ENCODE data around the gene INTS3.

Gene INTS3

DNA sequence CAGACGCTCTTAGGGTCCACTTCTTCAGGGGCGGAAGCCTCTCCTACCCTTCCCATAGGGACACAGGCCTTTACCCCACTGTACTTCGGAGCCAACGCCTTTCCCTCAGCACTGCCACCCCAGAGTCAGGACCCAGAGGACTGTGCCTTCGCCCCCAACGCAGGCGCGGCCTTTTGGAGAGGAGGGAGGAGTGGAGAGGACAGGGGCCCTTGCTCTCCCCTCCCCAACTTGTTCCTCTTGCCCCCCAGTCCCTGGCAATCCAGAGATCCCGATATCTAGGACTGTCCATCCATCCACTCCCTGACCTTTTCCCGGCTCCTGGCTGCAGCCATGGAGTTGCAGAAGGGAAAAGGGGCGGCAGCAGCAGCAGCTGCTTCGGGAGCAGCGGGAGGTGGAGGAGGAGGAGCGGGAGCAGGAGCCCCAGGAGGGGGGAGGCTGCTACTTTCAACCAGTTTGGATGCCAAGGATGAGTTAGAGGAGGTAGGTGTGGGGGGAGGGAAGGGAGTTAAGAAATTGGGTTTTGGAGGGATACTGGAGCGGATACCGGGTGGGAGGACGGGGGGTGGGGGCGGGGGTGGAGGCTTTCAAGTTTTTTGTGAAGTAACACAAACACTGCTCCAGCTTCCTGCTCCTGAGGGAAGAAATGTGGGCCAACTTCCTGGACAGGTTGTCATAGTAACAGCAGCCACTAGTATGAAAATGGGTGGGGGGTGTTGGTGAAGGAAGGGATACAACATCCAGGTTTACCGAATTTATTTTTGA lies 636 bp downstream of the INTS3 start (continued):
- TF ChIP-seq, protein P1, sequence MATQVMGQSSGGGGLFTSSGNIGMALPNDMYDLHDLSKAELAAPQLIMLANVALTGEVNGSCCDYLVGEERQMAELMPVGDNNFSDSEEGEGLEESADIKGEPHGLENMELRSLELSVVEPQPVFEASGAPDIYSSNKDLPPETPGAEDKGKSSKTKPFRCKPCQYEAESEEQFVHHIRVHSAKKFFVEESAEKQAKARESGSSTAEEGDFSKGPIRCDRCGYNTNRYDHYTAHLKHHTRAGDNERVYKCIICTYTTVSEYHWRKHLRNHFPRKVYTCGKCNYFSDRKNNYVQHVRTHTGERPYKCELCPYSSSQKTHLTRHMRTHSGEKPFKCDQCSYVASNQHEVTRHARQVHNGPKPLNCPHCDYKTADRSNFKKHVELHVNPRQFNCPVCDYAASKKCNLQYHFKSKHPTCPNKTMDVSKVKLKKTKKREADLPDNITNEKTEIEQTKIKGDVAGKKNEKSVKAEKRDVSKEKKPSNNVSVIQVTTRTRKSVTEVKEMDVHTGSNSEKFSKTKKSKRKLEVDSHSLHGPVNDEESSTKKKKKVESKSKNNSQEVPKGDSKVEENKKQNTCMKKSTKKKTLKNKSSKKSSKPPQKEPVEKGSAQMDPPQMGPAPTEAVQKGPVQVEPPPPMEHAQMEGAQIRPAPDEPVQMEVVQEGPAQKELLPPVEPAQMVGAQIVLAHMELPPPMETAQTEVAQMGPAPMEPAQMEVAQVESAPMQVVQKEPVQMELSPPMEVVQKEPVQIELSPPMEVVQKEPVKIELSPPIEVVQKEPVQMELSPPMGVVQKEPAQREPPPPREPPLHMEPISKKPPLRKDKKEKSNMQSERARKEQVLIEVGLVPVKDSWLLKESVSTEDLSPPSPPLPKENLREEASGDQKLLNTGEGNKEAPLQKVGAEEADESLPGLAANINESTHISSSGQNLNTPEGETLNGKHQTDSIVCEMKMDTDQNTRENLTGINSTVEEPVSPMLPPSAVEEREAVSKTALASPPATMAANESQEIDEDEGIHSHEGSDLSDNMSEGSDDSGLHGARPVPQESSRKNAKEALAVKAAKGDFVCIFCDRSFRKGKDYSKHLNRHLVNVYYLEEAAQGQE (tag by site-specific recombination; IDR thresholded peaks at IDR 0.05): 0 out of 2 replicates have a peak, but pooled peaks have one; percentile 23
- TF ChIP-seq ZNF394 (tag by site-specific recombination; IDR thresholded peaks at IDR 0.05; ENCODE audit: borderline replicate concordance): peak; percentile 99
- TF ChIP-seq, protein P2, sequence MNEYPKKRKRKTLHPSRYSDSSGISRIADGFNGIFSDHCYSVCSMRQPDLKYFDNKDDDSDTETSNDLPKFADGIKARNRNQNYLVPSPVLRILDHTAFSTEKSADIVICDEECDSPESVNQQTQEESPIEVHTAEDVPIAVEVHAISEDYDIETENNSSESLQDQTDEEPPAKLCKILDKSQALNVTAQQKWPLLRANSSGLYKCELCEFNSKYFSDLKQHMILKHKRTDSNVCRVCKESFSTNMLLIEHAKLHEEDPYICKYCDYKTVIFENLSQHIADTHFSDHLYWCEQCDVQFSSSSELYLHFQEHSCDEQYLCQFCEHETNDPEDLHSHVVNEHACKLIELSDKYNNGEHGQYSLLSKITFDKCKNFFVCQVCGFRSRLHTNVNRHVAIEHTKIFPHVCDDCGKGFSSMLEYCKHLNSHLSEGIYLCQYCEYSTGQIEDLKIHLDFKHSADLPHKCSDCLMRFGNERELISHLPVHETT (tag by site-specific recombination; IDR thresholded peaks at IDR 0.05): 0 out of 2 replicates have a peak, but pooled peaks have one; percentile 7
- no peak for TF ChIP-seq MYNN (tag by site-specific recombination; IDR thresholded peaks at IDR 0.05; ENCODE audit: borderline replicate concordance)
- TF ChIP-seq KLF16 (tag by site-specific recombination; IDR thresholded peaks at IDR 0.05): peak; percentile 57; the same call in 1 of the 2 replicates
- TF ChIP-seq, protein P3, sequence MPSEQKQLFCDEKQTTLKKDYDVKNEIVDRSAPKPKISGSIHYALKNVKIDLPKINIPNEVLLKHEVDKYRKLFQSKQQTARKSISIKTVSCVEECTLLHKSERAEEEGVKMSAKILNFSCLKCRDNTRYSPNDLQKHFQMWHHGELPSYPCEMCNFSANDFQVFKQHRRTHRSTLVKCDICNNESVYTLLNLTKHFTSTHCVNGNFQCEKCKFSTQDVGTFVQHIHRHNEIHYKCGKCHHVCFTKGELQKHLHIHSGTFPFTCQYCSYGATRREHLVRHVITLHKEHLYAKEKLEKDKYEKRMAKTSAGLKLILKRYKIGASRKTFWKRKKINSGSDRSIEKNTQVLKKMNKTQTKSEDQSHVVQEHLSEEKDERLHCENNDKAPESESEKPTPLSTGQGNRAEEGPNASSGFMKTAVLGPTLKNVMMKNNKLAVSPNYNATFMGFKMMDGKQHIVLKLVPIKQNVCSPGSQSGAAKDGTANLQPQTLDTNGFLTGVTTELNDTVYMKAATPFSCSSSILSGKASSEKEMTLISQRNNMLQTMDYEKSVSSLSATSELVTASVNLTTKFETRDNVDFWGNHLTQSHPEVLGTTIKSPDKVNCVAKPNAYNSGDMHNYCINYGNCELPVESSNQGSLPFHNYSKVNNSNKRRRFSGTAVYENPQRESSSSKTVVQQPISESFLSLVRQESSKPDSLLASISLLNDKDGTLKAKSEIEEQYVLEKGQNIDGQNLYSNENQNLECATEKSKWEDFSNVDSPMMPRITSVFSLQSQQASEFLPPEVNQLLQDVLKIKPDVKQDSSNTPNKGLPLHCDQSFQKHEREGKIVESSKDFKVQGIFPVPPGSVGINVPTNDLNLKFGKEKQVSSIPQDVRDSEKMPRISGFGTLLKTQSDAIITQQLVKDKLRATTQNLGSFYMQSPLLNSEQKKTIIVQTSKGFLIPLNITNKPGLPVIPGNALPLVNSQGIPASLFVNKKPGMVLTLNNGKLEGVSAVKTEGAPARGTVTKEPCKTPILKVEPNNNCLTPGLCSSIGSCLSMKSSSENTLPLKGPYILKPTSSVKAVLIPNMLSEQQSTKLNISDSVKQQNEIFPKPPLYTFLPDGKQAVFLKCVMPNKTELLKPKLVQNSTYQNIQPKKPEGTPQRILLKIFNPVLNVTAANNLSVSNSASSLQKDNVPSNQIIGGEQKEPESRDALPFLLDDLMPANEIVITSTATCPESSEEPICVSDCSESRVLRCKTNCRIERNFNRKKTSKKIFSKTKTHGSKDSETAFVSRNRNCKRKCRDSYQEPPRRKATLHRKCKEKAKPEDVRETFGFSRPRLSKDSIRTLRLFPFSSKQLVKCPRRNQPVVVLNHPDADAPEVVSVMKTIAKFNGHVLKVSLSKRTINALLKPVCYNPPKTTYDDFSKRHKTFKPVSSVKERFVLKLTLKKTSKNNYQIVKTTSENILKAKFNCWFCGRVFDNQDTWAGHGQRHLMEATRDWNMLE (tag by site-specific recombination; conservative IDR thresholded peaks at IDR 0.05; ENCODE audit: low read depth): no peak
- TF ChIP-seq GLIS2 (tag by site-specific recombination; IDR thresholded peaks at IDR 0.05): peak; percentile 38
- TF ChIP-seq, protein P4, sequence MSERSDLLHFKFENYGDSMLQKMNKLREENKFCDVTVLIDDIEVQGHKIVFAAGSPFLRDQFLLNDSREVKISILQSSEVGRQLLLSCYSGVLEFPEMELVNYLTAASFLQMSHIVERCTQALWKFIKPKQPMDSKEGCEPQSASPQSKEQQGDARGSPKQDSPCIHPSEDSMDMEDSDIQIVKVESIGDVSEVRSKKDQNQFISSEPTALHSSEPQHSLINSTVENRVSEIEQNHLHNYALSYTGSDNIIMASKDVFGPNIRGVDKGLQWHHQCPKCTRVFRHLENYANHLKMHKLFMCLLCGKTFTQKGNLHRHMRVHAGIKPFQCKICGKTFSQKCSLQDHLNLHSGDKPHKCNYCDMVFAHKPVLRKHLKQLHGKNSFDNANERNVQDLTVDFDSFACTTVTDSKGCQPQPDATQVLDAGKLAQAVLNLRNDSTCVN (tag by site-specific recombination; optimal IDR thresholded peaks at IDR 0.05): no peak
- TF ChIP-seq IKZF3 (tag by site-specific recombination; IDR thresholded peaks at IDR 0.05): peak; percentile 90
- 0 out of 2 replicates have a peak, but pooled peaks have one; percentile 8 for TF ChIP-seq ZBTB8A (tag by site-specific recombination; IDR thresholded peaks at IDR 0.05)
- peak; percentile 98 for TF ChIP-seq ZNF341 (tag by site-specific recombination; IDR thresholded peaks at IDR 0.05; ENCODE audit: low read depth)
- TF ChIP-seq, protein P5, sequence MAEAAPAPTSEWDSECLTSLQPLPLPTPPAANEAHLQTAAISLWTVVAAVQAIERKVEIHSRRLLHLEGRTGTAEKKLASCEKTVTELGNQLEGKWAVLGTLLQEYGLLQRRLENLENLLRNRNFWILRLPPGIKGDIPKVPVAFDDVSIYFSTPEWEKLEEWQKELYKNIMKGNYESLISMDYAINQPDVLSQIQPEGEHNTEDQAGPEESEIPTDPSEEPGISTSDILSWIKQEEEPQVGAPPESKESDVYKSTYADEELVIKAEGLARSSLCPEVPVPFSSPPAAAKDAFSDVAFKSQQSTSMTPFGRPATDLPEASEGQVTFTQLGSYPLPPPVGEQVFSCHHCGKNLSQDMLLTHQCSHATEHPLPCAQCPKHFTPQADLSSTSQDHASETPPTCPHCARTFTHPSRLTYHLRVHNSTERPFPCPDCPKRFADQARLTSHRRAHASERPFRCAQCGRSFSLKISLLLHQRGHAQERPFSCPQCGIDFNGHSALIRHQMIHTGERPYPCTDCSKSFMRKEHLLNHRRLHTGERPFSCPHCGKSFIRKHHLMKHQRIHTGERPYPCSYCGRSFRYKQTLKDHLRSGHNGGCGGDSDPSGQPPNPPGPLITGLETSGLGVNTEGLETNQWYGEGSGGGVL (tag by site-specific recombination; IDR thresholded peaks at IDR 0.05): peak; percentile 97
- TF ChIP-seq SP7 (tag by site-specific recombination; IDR thresholded peaks at IDR 0.05): 0 out of 2 replicates have a peak, but pooled peaks have one; percentile 31
- TF ChIP-seq ZNF501 (tag by site-specific recombination; IDR thresholded peaks at IDR 0.05): 0 out of 2 replicates have a peak, but pooled peaks have one; percentile 36
- no peak for TF ChIP-seq ZBTB21 (tag by site-specific recombination; IDR thresholded peaks at IDR 0.05)
- TF ChIP-seq ZNF324 (tag by site-specific recombination; IDR thresholded peaks at IDR 0.05): 0 out of 2 replicates have a peak, but pooled peaks have one; percentile 3
- TF ChIP-seq ZBTB48 (tag by site-specific recombination; IDR thresholded peaks at IDR 0.05): peak; percentile 91
- no peak for TF ChIP-seq ZNF248 (tag by site-specific recombination; IDR thresholded peaks at IDR 0.05)
- TF ChIP-seq, protein P6, sequence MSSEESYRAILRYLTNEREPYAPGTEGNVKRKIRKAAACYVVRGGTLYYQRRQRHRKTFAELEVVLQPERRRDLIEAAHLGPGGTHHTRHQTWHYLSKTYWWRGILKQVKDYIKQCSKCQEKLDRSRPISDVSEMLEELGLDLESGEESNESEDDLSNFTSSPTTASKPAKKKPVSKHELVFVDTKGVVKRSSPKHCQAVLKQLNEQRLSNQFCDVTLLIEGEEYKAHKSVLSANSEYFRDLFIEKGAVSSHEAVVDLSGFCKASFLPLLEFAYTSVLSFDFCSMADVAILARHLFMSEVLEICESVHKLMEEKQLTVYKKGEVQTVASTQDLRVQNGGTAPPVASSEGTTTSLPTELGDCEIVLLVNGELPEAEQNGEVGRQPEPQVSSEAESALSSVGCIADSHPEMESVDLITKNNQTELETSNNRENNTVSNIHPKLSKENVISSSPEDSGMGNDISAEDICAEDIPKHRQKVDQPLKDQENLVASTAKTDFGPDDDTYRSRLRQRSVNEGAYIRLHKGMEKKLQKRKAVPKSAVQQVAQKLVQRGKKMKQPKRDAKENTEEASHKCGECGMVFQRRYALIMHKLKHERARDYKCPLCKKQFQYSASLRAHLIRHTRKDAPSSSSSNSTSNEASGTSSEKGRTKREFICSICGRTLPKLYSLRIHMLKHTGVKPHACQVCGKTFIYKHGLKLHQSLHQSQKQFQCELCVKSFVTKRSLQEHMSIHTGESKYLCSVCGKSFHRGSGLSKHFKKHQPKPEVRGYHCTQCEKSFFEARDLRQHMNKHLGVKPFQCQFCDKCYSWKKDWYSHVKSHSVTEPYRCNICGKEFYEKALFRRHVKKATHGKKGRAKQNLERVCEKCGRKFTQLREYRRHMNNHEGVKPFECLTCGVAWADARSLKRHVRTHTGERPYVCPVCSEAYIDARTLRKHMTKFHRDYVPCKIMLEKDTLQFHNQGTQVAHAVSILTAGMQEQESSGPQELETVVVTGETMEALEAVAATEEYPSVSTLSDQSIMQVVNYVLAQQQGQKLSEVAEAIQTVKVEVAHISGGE (tag by site-specific recombination; conservative IDR thresholded peaks at IDR 0.05; ENCODE audit: low read depth): 0 out of 2 replicates have a peak, but pooled peaks have one; percentile 22
- TF ChIP-seq ZFHX2 (tag by site-specific recombination; conservative IDR thresholded peaks at IDR 0.05): peak; percentile 54
- TF ChIP-seq ZNF548 (tag by site-specific recombination; IDR thresholded peaks at IDR 0.05): peak; percentile 66
- peak; percentile 90 for TF ChIP-seq OSR2 (tag by site-specific recombination; IDR thresholded peaks at IDR 0.05)
